ENCODE measurements around the gene KHDRBS1.

Gene KHDRBS1

GRCh38 chr1:32047701-32048100 lies 34.0 kb downstream of the KHDRBS1 start:
- H3K4me3 ChIP-seq (ENCODE audit: low read depth, low read length): no peak overlapping the region
- TF ChIP-seq, protein P1, sequence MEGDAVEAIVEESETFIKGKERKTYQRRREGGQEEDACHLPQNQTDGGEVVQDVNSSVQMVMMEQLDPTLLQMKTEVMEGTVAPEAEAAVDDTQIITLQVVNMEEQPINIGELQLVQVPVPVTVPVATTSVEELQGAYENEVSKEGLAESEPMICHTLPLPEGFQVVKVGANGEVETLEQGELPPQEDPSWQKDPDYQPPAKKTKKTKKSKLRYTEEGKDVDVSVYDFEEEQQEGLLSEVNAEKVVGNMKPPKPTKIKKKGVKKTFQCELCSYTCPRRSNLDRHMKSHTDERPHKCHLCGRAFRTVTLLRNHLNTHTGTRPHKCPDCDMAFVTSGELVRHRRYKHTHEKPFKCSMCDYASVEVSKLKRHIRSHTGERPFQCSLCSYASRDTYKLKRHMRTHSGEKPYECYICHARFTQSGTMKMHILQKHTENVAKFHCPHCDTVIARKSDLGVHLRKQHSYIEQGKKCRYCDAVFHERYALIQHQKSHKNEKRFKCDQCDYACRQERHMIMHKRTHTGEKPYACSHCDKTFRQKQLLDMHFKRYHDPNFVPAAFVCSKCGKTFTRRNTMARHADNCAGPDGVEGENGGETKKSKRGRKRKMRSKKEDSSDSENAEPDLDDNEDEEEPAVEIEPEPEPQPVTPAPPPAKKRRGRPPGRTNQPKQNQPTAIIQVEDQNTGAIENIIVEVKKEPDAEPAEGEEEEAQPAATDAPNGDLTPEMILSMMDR (IDR thresholded peaks at IDR 0.05; ENCODE audit: borderline replicate concordance, insufficient read depth, low read depth, low read length): no peak

GRCh38 chr1:32048440-32048839 lies 34.8 kb downstream of the KHDRBS1 start:
- TF ChIP-seq, protein P1 (IDR thresholded peaks at IDR 0.05; ENCODE audit: borderline replicate concordance, insufficient read depth, low read depth, low read length): no peak

DNA sequence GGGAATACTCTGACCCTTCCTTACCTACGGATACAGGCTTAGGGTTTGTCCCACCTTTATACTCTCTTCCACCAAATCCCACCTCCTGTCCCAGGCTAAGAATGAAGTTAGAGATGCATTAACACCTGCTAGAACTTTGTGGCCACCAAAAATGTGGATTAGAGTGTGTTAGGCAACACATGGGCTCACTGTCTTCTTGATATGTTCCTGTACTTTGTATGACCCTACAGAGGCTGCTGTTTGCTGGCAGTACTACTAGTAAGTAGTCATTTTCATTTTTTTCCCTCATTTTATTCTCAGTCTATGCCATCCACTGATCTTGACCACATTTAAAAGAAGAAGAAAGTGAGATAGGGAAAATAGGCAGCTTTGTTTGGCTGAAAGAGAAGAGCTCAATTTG lies 38.0 kb downstream of the KHDRBS1 start:
- no peak overlapping the region for H3K4me3 ChIP-seq (ENCODE audit: low read depth, low read length)
- TF ChIP-seq, protein P1 (IDR thresholded peaks at IDR 0.05; ENCODE audit: borderline replicate concordance, insufficient read depth, low read depth, low read length): no peak

More at GRCh38 chr1:32048440-32048839, 34.8 kb downstream of the KHDRBS1 start:
- H3K4me3 ChIP-seq (ENCODE audit: low read depth, low read length): no peak overlapping the region

- TF ChIP-seq, protein P1 (IDR thresholded peaks at IDR 0.05; ENCODE audit: borderline replicate concordance, insufficient read depth, low read depth, low read length): no peak
- H3K4me3 ChIP-seq (ENCODE audit: low read depth, low read length): no peak overlapping the region
These were observed 39.2 kb downstream of the KHDRBS1 start for GRCh38 chr1:32052887-32053286.

DNA sequence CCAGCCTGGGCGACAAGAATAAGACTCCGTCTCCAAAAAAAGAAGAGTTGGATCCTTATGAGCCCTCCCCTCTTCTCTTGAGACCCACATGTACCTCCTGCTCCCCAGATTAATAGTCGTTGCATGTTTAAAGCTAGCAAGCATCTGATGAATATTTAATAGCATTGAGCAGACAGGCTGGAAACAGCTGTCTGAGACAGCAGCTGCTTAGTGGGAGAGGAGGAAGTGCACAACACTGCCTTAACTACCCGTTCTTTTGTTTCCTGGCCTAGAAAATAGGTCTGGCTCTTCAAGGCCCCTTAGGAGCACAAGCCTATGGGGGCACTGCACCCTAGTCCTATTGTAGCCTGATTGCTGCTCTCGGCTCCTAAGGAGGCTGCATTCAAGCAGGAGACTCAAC lies 41.7 kb downstream of the KHDRBS1 start:
- no peak overlapping the region for H3K4me3 ChIP-seq (ENCODE audit: low read depth, low read length)
- TF ChIP-seq, protein P1 (IDR thresholded peaks at IDR 0.05; ENCODE audit: borderline replicate concordance, insufficient read depth, low read depth, low read length): no peak

DNA sequence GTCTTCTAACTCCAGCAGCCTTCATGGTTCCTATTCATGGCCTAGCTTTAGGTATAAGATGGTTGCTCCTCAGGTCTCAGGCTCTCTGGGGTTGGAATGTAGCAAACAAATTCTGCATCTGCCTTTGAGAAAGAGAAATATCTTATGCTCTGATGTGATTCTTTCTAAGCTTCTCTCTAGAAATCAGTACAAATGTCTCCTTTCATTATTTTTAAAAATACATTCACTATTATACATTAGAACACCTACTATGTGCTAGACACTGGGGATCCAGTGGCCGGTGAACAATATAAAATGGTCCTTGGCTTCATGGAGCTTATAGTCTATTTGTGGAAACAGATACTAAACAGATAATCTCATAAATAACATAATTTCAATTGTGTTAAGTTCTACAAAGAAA lies 42.9 kb downstream of the KHDRBS1 start:
- no peak overlapping the region for H3K4me3 ChIP-seq (ENCODE audit: low read depth, low read length)
- TF ChIP-seq, protein P1 (IDR thresholded peaks at IDR 0.05; ENCODE audit: borderline replicate concordance, insufficient read depth, low read depth, low read length): no peak

GRCh38 chr1:32060914-32061313 lies 47.2 kb downstream of the KHDRBS1 start:
- TF ChIP-seq, protein P1 (IDR thresholded peaks at IDR 0.05; ENCODE audit: borderline replicate concordance, insufficient read depth, low read depth, low read length): no peak
- H3K4me3 ChIP-seq (ENCODE audit: low read depth, low read length): no peak overlapping the region

Measured in GM12875 (cell line).